Measurements from ENCODE around the gene UXS1.

The UXS1 gene

GRCh38 chr2:106106622-106107508 lies 87.2 kb downstream of the UXS1 start:
- H3K4me2 ChIP-seq (ENCODE audit: low read depth, low read length, poor library complexity, severe bottlenecking), result no peak overlapping the region
- no peaks in the 10 kb centered on the region for H4K20me1 ChIP-seq (ENCODE audit: insufficient read depth, low read length, poor library complexity, severe bottlenecking)
- H3K4me1 ChIP-seq (ENCODE audit: insufficient read depth, low read length, poor library complexity, severe bottlenecking), result no peaks in the 10 kb centered on the region
- no peak for TF ChIP-seq CTCF (conservative IDR thresholded peaks at IDR 0.05; ENCODE audit: low read length)
- TF ChIP-seq EZH2phosphoT487 (IDR thresholded peaks at IDR 0.05; ENCODE audit: borderline replicate concordance), result no peak
- H3K79me2 ChIP-seq (ENCODE audit: insufficient read depth, low read length), result no peaks in the 10 kb centered on the region
- no peak overlapping the region for H2AFZ ChIP-seq (ENCODE audit: low read length)
- no peak overlapping the region for H3K9ac ChIP-seq (ENCODE audit: low read depth, low read length, poor library complexity, severe bottlenecking)
- no peaks in the 10 kb centered on the region for H3K9me2 ChIP-seq (replicated peaks; ENCODE audit: low read depth, low read length)
- no peak overlapping the region for H3K4me3 ChIP-seq (ENCODE audit: low read length, poor library complexity, severe bottlenecking)
- peaks cover 68% of the 10 kb centered on the region; the same call in 1 of the 2 replicates for H3K36me3 ChIP-seq (ENCODE audit: insufficient read depth, low read length)
- H3F3A ChIP-seq (ENCODE audit: low read depth), result no peaks in the 10 kb centered on the region
- no peaks in the 10 kb centered on the region for H3K27me3 ChIP-seq (ENCODE audit: insufficient read depth, low read length, poor library complexity, severe bottlenecking)
- no peaks in the 10 kb centered on the region for H3K9me3 ChIP-seq (ENCODE audit: insufficient read depth, low read depth, low read length)

DNA sequence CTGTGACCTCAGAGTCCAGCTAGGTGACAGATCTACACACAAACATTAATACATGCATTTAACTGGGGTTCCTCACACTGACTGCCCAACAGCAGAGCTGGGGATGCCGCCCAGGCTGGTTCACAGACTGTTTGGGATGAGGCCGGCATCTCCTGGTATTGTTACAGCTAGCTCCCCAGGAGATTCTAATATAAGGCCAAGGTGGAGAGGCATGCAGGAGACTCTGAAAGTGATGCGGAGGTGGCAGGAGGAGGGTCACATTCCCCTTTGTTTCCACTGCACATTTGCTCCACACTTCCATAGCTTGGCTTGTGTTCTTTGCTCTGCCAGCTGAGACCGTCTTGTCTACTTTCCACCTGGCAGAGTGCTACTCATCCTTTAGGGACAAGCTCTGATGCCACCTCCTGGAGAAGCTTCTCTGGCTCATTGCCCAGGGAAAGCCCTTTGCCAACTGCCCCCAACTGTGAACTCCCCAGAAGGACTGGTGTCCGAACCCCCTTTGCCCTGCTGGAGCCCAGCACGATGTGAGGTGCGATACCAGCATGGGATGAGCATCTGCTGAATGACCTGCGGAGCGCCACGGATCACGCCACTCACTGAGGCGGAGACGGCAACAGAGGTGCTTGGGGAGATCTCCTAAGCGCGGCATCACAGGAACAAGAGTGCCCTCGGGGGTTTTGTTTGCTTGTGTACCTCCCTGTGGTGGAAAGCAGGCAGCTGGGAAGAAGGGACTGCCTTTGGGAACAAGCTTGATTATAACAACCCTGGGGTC lies 88.8 kb downstream of the UXS1 start:
- Histone ChIP-seq H3K9me3 (ENCODE audit: insufficient read depth, low read depth, low read length) (no peaks in the 10 kb centered on the region), H2AFZ (ENCODE audit: low read length) (no peak overlapping the region), H3F3A (ENCODE audit: low read depth) (no peaks in the 10 kb centered on the region), H4K20me1 (ENCODE audit: insufficient read depth, low read length, poor library complexity, severe bottlenecking) (no peaks in the 10 kb centered on the region), H3K9ac (ENCODE audit: low read depth, low read length, poor library complexity, severe bottlenecking) (no peak overlapping the region), H3K27me3 (ENCODE audit: insufficient read depth, low read length, poor library complexity, severe bottlenecking) (no peaks in the 10 kb centered on the region), H3K36me3 (ENCODE audit: insufficient read depth, low read length) (peaks cover 61% of the 10 kb centered on the region; the same call in 1 of the 2 replicates), H3K4me1 (ENCODE audit: insufficient read depth, low read length, poor library complexity, severe bottlenecking) (no peaks in the 10 kb centered on the region), H3K4me3 (ENCODE audit: low read length, poor library complexity, severe bottlenecking) (no peak overlapping the region), H3K9me2 (replicated peaks; ENCODE audit: low read depth, low read length) (no peaks in the 10 kb centered on the region), H3K4me2 (ENCODE audit: low read depth, low read length, poor library complexity, severe bottlenecking) (no peak overlapping the region), H3K79me2 (ENCODE audit: insufficient read depth, low read length) (no peaks in the 10 kb centered on the region)
- TF ChIP-seq CTCF (conservative IDR thresholded peaks at IDR 0.05; ENCODE audit: low read length) (no peak), EZH2phosphoT487 (IDR thresholded peaks at IDR 0.05; ENCODE audit: borderline replicate concordance) (no peak)

- no peak overlapping the region for H2AFZ ChIP-seq (ENCODE audit: low read length)
- no peaks in the 10 kb centered on the region for H4K20me1 ChIP-seq (ENCODE audit: insufficient read depth, low read length, poor library complexity, severe bottlenecking)
- peak; percentile 99 for TF ChIP-seq CTCF (conservative IDR thresholded peaks at IDR 0.05; ENCODE audit: low read length)
- TF ChIP-seq EZH2phosphoT487 (IDR thresholded peaks at IDR 0.05; ENCODE audit: borderline replicate concordance), result no peak
- no peak overlapping the region for H3K9ac ChIP-seq (ENCODE audit: low read depth, low read length, poor library complexity, severe bottlenecking)
- H3K36me3 ChIP-seq (ENCODE audit: insufficient read depth, low read length), result peaks cover 61% of the 10 kb centered on the region; the same call in 1 of the 2 replicates
- no peaks in the 10 kb centered on the region for H3K9me2 ChIP-seq (replicated peaks; ENCODE audit: low read depth, low read length)
- no peak overlapping the region for H3K4me3 ChIP-seq (ENCODE audit: low read length, poor library complexity, severe bottlenecking)
- H3K79me2 ChIP-seq (ENCODE audit: insufficient read depth, low read length), result no peaks in the 10 kb centered on the region
- no peaks in the 10 kb centered on the region for H3K9me3 ChIP-seq (ENCODE audit: insufficient read depth, low read depth, low read length)
- no peaks in the 10 kb centered on the region for H3K27me3 ChIP-seq (ENCODE audit: insufficient read depth, low read length, poor library complexity, severe bottlenecking)
- H3K4me2 ChIP-seq (ENCODE audit: low read depth, low read length, poor library complexity, severe bottlenecking), result no peak overlapping the region
- no peaks in the 10 kb centered on the region for H3F3A ChIP-seq (ENCODE audit: low read depth)
- H3K4me1 ChIP-seq (ENCODE audit: insufficient read depth, low read length, poor library complexity, severe bottlenecking), result no peaks in the 10 kb centered on the region
These were observed 89.6 kb downstream of the UXS1 start for GRCh38 chr2:106104332-106105062.

All from Loucy (cell line).